Suprapubic skin (tissue), 3 donors: ENCODE measurements around the gene SLC16A4.

Experiments used
- POLR2AphosphoS5 ChIP-seq, 3 donors: sonication (generic); formaldehyde crosslinking; IDR thresholded peaks; one replicate each; pipeline ENCODE4 v1.6.1; 2017; ENCODE audit warnings: antibody characterized with exemption in 3 of 3
- TF ChIP-seq, protein P1 (sequence below), 2 donors: fragments of 200-600 bp in 1 of 2; fragments of 450-650 bp in 1 of 2; sonication (generic) in 1 of 2; IDR thresholded peaks; one replicate each; pipeline ENCODE4 v1.5.1; 2016 to 2019; ENCODE audit warnings: antibody characterized with exemption in 2 of 2, mild to moderate bottlenecking in 1 of 2, moderate library complexity in 1 of 2

DNA sequence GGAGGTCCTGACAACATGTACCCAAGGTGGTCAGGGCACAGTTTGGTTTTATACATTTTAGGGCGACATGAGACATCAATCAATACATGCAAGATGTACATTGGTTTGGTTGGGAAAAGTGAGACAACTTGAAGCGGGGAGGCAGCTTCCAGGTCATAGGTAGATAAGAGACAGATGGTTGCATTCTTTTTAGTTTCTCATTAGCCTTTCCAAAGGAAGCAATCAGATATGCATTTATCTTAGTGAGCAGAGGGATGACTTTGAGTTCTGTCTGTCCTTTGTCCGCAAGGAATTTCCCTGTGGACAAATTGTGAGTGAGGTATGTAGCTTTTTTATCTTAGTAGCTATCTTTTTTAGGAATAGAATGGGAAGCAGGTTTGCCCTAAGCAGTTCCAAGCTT lies 62.1 kb downstream of the SLC16A4 start:
- TF ChIP-seq, protein P1, sequence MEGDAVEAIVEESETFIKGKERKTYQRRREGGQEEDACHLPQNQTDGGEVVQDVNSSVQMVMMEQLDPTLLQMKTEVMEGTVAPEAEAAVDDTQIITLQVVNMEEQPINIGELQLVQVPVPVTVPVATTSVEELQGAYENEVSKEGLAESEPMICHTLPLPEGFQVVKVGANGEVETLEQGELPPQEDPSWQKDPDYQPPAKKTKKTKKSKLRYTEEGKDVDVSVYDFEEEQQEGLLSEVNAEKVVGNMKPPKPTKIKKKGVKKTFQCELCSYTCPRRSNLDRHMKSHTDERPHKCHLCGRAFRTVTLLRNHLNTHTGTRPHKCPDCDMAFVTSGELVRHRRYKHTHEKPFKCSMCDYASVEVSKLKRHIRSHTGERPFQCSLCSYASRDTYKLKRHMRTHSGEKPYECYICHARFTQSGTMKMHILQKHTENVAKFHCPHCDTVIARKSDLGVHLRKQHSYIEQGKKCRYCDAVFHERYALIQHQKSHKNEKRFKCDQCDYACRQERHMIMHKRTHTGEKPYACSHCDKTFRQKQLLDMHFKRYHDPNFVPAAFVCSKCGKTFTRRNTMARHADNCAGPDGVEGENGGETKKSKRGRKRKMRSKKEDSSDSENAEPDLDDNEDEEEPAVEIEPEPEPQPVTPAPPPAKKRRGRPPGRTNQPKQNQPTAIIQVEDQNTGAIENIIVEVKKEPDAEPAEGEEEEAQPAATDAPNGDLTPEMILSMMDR (IDR thresholded peaks at IDR 0.05), result no peak
- TF ChIP-seq POLR2AphosphoS5 (IDR thresholded peaks at IDR 0.05), result no peak
